Neural cell (in vitro differentiated cells): ENCODE data around the gene USP6NL.

ENCODE experiments used
- EP300 ChIP-seq: fragments of 450-650 bp; conservative IDR thresholded peaks from 2 replicates; pipeline ENCODE4 v1.6.1; 2014; ENCODE audit warnings: antibody characterized with exemption, mild to moderate bottlenecking, moderate library complexity; ENCODE audit not compliant: poor library complexity, severe bottlenecking
- EZH2 ChIP-seq: fragments of 200-600, 300-800 bp; shearing (Covaris generic), sonication (generic); IDR thresholded peaks from 2 replicates; pipeline ENCODE4 v1.6.1; 2014; ENCODE audit warnings: antibody characterized with exemption, low read length, borderline replicate concordance, mild to moderate bottlenecking; ENCODE audit not compliant: insufficient read depth, poor library complexity, severe bottlenecking
- POLR2AphosphoS5 ChIP-seq: IDR thresholded peaks from 2 replicates; pipeline ENCODE4 v1.6.1; 2012
- RAD21 ChIP-seq: fragments of 450-650 bp; conservative IDR thresholded peaks from 2 replicates; pipeline ENCODE4 v1.6.1; 2014; ENCODE audit warnings: antibody characterized with exemption, mild to moderate bottlenecking, moderate library complexity
- SMC3 ChIP-seq: fragments of 450-650 bp; conservative IDR thresholded peaks from 2 replicates; pipeline ENCODE4 v1.6.1; 2014; ENCODE audit warnings: antibody characterized with exemption, mild to moderate bottlenecking, moderate library complexity; ENCODE audit not compliant: poor library complexity
- TAF1 ChIP-seq: IDR thresholded peaks from 2 replicates; pipeline ENCODE4 v1.6.1; 2012; ENCODE audit warnings: low read depth
- TF ChIP-seq, protein P1 (sequence below): fragments of 450-650 bp; IDR thresholded peaks from 2 replicates; pipeline ENCODE4 v1.5.1; 2014; ENCODE audit warnings: antibody characterized with exemption, mild to moderate bottlenecking, moderate library complexity; ENCODE audit not compliant: poor library complexity, severe bottlenecking

GRCh38 chr10:11473128-11473760 lies 138.2 kb downstream of the USP6NL start:
- TF ChIP-seq, protein P1, sequence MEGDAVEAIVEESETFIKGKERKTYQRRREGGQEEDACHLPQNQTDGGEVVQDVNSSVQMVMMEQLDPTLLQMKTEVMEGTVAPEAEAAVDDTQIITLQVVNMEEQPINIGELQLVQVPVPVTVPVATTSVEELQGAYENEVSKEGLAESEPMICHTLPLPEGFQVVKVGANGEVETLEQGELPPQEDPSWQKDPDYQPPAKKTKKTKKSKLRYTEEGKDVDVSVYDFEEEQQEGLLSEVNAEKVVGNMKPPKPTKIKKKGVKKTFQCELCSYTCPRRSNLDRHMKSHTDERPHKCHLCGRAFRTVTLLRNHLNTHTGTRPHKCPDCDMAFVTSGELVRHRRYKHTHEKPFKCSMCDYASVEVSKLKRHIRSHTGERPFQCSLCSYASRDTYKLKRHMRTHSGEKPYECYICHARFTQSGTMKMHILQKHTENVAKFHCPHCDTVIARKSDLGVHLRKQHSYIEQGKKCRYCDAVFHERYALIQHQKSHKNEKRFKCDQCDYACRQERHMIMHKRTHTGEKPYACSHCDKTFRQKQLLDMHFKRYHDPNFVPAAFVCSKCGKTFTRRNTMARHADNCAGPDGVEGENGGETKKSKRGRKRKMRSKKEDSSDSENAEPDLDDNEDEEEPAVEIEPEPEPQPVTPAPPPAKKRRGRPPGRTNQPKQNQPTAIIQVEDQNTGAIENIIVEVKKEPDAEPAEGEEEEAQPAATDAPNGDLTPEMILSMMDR = no peak
- no peak for TF ChIP-seq TAF1
- no peak for TF ChIP-seq RAD21
- no peak for TF ChIP-seq EP300
- TF ChIP-seq POLR2AphosphoS5 = no peak
- no peak for TF ChIP-seq EZH2
- TF ChIP-seq SMC3 = no peak
